RWPE1 (cell line): Measurements from ENCODE around the gene ABLIM3.

Experiments used
- CTCF ChIA-PET: fragments of 350-600 bp; sonication (Branson Sonifier 250); formaldehyde crosslinking; extraction: SDS; loops from one replicate; lab custom pipeline; 2021; lab: Yijun Ruan, JAX
- POLR2A ChIA-PET: fragments of 400-600 bp; formaldehyde crosslinking; extraction: SDS; loops from one replicate; lab custom pipeline; 2020; ENCODE audit warnings: antibody characterized with exemption; ENCODE audit not compliant: low non-redundant PET; lab: Yijun Ruan, JAX
- DNase-seq: peaks from one replicate; pipeline ENCODE4 v3.0.0; 2012; ENCODE audit warnings: low spot score
- H3K27ac ChIP-seq: fragments of 450-650 bp; 2 replicates; pipeline ENCODE4 v1.5.1; 2017
- TF ChIP-seq, protein P1 (sequence below): fragments of 450-650 bp; conservative IDR thresholded peaks from 2 replicates; pipeline ENCODE4 v1.5.1; 2017; ENCODE audit warnings: low read depth, mild to moderate bottlenecking

Gene ABLIM3

DNA sequence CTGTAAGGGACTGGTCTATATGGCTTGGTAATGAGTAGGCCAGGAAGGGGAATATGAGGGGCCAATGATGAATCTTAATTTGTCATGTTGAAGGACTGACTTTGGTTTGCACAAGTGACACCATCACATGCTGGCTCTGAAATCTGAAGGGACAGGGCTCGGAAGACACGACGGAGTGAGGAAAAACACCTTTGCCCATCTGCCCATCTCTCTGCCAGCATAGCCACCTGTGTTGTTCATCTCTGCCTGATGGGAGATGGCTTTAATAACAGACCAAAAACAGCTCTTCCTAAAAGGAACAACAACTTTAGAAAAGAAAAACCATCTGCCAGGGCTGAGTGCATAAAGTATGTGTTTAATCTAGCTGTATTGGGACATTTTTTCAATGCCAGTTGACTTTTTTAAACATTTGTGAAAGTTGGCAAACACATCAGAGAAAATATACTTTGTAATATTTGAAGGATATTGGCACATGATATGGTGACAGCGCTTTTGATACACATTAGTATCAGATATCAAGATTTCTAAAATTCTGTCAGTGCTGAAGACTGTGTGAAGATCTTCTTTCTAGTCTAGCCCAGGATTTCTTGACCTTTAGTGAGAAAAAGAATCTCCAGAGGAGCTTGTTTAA is 27.1 kb downstream of the ABLIM3 start:
- CTCF ChIA-PET = no interaction called here
- TF ChIP-seq, protein P1, sequence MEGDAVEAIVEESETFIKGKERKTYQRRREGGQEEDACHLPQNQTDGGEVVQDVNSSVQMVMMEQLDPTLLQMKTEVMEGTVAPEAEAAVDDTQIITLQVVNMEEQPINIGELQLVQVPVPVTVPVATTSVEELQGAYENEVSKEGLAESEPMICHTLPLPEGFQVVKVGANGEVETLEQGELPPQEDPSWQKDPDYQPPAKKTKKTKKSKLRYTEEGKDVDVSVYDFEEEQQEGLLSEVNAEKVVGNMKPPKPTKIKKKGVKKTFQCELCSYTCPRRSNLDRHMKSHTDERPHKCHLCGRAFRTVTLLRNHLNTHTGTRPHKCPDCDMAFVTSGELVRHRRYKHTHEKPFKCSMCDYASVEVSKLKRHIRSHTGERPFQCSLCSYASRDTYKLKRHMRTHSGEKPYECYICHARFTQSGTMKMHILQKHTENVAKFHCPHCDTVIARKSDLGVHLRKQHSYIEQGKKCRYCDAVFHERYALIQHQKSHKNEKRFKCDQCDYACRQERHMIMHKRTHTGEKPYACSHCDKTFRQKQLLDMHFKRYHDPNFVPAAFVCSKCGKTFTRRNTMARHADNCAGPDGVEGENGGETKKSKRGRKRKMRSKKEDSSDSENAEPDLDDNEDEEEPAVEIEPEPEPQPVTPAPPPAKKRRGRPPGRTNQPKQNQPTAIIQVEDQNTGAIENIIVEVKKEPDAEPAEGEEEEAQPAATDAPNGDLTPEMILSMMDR = no peak
- no peak overlapping the region for H3K27ac ChIP-seq
- POLR2A ChIA-PET = no interaction called here
- DNase-seq = no peak

DNA sequence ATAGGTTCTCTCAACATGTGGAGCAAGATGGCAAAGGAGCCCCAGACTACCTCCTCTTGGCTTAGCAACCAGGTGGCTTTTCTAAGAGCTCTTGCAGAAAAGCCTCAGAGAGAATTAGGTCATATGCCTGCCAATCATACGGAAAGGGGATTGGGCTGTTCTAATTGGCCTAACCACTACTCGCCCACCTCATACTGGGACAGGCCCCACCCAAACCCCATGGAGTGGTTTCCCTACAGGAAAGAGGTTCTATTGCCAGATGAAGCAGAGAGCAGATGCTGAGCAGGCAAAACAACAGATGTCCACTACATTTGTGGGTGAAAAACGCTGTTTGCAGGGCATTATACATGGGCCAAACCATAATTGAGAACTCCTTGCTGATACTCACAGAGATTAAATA is 29.0 kb downstream of the ABLIM3 start:
- ChIA-PET CTCF (interaction anchor here (0.6 kb wide), 1 partner anchor 125 kb away, joined by 3 read pairs; no protein-coding TSS in a partner anchor), POLR2A (no interaction called here)
- DNase-seq = no peak
- TF ChIP-seq, protein P1 = no peak
- no peak overlapping the region for H3K27ac ChIP-seq

DNA sequence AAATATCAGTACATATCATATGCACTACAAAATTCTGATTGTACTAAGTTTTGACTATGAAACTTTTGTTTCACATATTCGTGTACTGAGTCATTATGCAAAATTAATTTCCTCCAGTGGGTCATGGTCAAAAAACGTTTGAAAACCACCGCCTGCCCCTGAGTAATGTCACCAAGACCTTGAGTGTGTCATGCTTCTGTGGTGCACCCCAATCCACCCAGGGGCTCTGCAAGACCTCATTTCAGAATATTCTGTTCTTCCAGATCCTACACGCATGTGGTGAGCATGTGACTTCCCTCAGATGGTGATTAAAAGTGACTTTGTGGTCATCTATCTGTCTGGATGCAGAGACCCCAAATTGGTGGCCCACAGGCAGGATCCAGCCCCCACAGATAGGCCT is 31.0 kb downstream of the ABLIM3 start:
- peak; percentile 42 for DNase-seq
- ChIA-PET POLR2A (no interaction called here), CTCF (no interaction called here)
- TF ChIP-seq, protein P1 = no peak
- H3K27ac ChIP-seq = no peak overlapping the region

DNA sequence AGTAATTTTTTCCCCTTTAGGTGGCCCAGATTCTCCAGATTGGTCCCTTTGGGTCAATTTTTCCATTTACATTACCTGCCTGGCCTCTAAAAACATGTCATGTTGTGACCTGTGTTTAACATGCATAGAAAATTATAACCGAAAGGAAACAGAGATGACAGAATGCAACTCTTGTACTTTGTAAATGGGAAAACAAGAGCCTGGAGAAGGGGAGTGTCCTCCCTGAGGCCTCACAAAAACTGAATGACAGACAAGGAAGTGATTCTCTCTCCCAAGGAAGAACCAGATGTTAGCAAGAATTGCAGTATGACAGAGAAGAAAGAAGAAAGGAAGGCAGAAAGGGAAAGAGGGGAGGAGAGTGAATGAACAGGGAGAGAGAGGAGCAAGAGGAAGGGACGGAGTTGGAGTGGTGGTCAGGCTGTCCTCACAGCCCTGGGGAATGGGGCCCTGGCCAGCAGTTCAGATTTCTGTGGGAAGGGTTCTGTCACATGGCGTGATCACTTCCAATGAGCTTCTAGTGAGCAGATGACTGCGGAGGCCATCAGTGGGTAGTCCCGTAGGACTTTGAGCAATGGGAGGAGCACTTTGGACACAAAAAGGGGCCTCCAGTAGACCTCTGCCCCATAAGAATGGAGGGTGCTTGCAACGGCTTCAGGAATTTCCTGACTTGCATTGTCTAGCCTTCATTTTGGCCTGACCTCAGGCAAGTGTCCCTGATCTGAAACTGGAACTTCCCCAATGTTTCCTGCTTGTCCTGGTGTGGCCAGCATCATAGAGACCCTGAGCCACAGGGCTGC is 31.6 kb downstream of the ABLIM3 start:
- TF ChIP-seq, protein P1 = no peak
- H3K27ac ChIP-seq = no peak overlapping the region
- CTCF ChIA-PET = no interaction called here
- no peak for DNase-seq
- POLR2A ChIA-PET = no interaction called here

DNA sequence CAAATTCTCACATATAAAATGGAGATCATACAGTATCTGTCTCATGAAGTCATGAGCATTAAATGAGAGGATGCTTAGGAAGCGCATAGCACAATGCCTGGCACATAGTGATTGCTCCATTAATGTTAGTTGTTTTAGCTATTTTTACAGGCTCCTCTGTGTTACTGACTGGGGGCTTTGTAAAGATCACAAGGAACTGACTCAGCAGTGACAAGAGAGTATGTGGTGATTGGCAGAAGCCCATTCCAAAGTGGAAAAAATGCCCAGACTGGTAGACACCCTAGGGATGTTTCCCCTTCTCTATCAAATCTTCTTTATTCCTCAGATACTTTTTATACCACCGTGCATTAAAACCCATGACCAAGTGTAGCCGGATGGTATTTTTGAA is 33.5 kb downstream of the ABLIM3 start:
- DNase-seq = no peak
- ChIA-PET POLR2A (no interaction called here), CTCF (no interaction called here)
- TF ChIP-seq, protein P1 = no peak
- no peak overlapping the region for H3K27ac ChIP-seq

DNA sequence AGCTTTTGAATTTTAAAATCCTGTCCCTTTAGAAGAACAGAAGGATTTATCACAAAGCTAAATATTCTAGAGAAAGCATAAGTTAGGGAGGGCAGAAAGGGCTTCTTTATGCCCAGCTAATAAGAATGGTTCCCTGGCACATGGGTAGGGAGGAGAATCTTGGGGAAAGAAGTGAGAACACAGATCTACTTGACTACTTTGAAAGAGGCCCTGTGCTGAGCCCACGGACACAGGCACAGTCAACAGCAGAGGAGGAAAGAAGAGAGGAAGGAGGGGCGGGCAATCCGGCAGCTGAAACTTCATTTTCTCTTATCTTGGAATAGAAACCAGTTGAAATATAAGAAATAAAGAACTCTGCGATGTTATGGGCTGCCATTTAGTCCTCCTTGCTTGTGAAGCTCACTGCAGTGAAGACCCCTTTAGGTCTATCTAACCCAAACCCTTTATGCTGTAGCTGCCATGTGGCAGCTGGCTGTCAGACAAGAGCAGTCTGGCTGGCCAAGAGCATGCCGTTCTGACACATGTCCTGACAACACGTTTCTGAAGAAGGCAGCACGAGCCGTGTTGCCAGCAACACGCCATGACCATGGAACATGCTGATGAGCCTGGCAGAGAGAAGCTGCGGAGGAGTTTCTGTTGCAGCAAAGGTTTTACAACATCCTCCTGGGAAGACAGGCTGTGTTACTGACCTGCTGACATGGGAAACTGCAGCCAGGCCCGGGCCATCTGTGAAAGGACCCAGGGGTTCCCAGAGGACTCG is 34.2 kb downstream of the ABLIM3 start:
- ChIA-PET CTCF (interaction anchor here (0.6 kb wide), 1 partner anchor 467 kb away, joined by 6 read pairs; no protein-coding TSS in a partner anchor), POLR2A (no interaction called here)
- TF ChIP-seq, protein P1 = no peak
- no peak overlapping the region for H3K27ac ChIP-seq
- no peak for DNase-seq
